Left lung (tissue), 10 donors: Measurements from ENCODE around the gene GRM1. TPM values are rescaled to one million over a fixed set of nuclear protein-coding genes. Genes with fewer than 3 reads are reported as not detected.

Source experiments
- ATAC-seq: fragments of 200-7000 bp; cut with Tn5 transposase; one replicate; pipeline ENCODE4 v1.9.1; 2020; ENCODE audit warnings: moderate library complexity
- DNase-seq, 4 donors: peaks; one replicate each; pipeline ENCODE4 v3.0.0-alpha.2; 2013 to 2020
- H3K27ac ChIP-seq, 2 donors: fragments of 200-600 bp; sonication (generic) in 1 of 2; one replicate each; pipeline versions ENCODE4 v1.5.0 to v1.8.0; 2020 to 2021
- H3K27me3 ChIP-seq, 2 donors: fragments of 200-600 bp; sonication (generic) in 1 of 2; one replicate each; pipeline versions ENCODE4 v1.5.0 to v1.8.0; 2020 to 2021
- H3K36me3 ChIP-seq, 2 donors: fragments of 200-600 bp; sonication (generic) in 1 of 2; one replicate each; pipeline versions ENCODE4 v1.5.0 to v1.8.0; 2020 to 2021
- H3K4me1 ChIP-seq, 2 donors: fragments of 200-600 bp; one replicate each; pipeline ENCODE4 v1.8.0; 2021
- H3K4me3 ChIP-seq, 2 donors: fragments of 200-600 bp; sonication (generic) in 1 of 2; one replicate each; pipeline versions ENCODE4 v1.5.0 to v1.8.0; 2020 to 2021; ENCODE audit warnings: mild to moderate bottlenecking in 1 of 2
- H3K9me3 ChIP-seq, 2 donors: fragments of 200-600 bp; sonication (generic) in 1 of 2; one replicate each; pipeline versions ENCODE4 v1.5.0 to v1.8.0; 2020 to 2021
- CTCF ChIP-seq, 2 donors: fragments of 200-600 bp; sonication (generic) in 1 of 2; IDR thresholded peaks; one replicate each; pipeline versions ENCODE4 v1.5.0 to v1.8.0; 2021; ENCODE audit warnings: antibody characterized with exemption in 2 of 2
- intact Hi-C, 2 donors: fragments of 100-400 bp; cut with DNase I; formaldehyde crosslinking; loops; one replicate each; pipeline versions ENCODE4 v1.11.2 to v1.14.2; 2022
- polyA plus RNA-seq, 6 donors: library from polyadenylated mRNA; unstranded; fragments of 120-200 nt; gene quantifications; one replicate each; pipeline ENCODE4 v1.2.1, GENCODE V29; 2013; ENCODE audit not compliant: insufficient read length in 6 of 6
- total RNA-seq, 2 donors: library from RNA; stranded (reverse); fragmentation: NEBNext Ultra II Directional; extraction: Animal tissue kit (Norgen Biotek cat#: 25700); gene quantifications; one replicate each; pipeline ENCODE4 v1.2.1, GENCODE V29; 2021
- donor health status: DM: no; HTN: yes; CAD: no.
- donor health status: DM: no; HTN: no; CAD: no.

Gene GRM1
- total and polyA plus RNA-seq, 8 donors = 0.04 to 0.10 (median 0.07) TPM; not detected in 1

GRCh38 chr6:146253691-146254090 lies 224.8 kb downstream of the GRM1 start:
- Histone ChIP-seq H3K36me3 (no peaks in the 10 kb centered on the region), H3K4me3 (no peak overlapping the region), H3K9me3 (no peaks in the 10 kb centered on the region), H3K4me1 (no peaks in the 10 kb centered on the region), H3K27me3 (no peaks in the 10 kb centered on the region), H3K27ac (no peak overlapping the region)
- intact Hi-C loops = no loop called here
- no peak for DNase-seq
- ATAC-seq = no peak
- no peak for TF ChIP-seq CTCF (IDR thresholded peaks at IDR 0.05)

GRCh38 chr6:146258206-146258605 lies 229.3 kb downstream of the GRM1 start:
- H3K27ac ChIP-seq = no peak overlapping the region
- no peak for TF ChIP-seq CTCF (IDR thresholded peaks at IDR 0.05)
- no peaks in the 10 kb centered on the region for H3K9me3 ChIP-seq
- no peaks in the 10 kb centered on the region for H3K36me3 ChIP-seq
- H3K27me3 ChIP-seq = no peaks in the 10 kb centered on the region
- no peak for DNase-seq
- no peak for ATAC-seq
- no peaks in the 10 kb centered on the region for H3K4me1 ChIP-seq
- H3K4me3 ChIP-seq = no peak overlapping the region
- intact Hi-C loops = no loop called here

GRCh38 chr6:146260886-146261285 lies 232.0 kb downstream of the GRM1 start:
- TF ChIP-seq CTCF (IDR thresholded peaks at IDR 0.05) = no peak
- Histone ChIP-seq H3K4me1 (no peaks in the 10 kb centered on the region), H3K27ac (no peak overlapping the region), H3K9me3 (no peaks in the 10 kb centered on the region), H3K36me3 (no peaks in the 10 kb centered on the region), H3K27me3 (no peaks in the 10 kb centered on the region), H3K4me3 (no peak overlapping the region)
- ATAC-seq = no peak
- DNase-seq = no peak
- intact Hi-C loops = no loop called here

GRCh38 chr6:146265056-146265455 lies 236.2 kb downstream of the GRM1 start:
- no peak overlapping the region for H3K4me3 ChIP-seq
- intact Hi-C loops = no loop called here
- H3K9me3 ChIP-seq = no peaks in the 10 kb centered on the region
- H3K27me3 ChIP-seq = no peaks in the 10 kb centered on the region
- no peaks in the 10 kb centered on the region for H3K36me3 ChIP-seq
- DNase-seq (no peak), ATAC-seq (no peak)
- TF ChIP-seq CTCF (IDR thresholded peaks at IDR 0.05) = no peak
- H3K4me1 ChIP-seq = no peaks in the 10 kb centered on the region
- H3K27ac ChIP-seq = no peak overlapping the region

GRCh38 chr6:146267447-146267846 lies 238.6 kb downstream of the GRM1 start:
- DNase-seq (peak in 1 of 4 donors; percentile 35), ATAC-seq (no peak)
- Histone ChIP-seq H3K36me3 (no peaks in the 10 kb centered on the region), H3K4me1 (no peaks in the 10 kb centered on the region), H3K27ac (no peak overlapping the region), H3K27me3 (no peaks in the 10 kb centered on the region), H3K9me3 (no peaks in the 10 kb centered on the region), H3K4me3 (no peak overlapping the region)
- intact Hi-C loops = no loop called here
- TF ChIP-seq CTCF (IDR thresholded peaks at IDR 0.05) = no peak
